HFFc6 (cell line): Measurements from ENCODE around the gene APOBEC3F. TPM values are rescaled to one million over a fixed set of nuclear protein-coding genes. Genes with fewer than 3 reads are reported as not detected.

Experiments used
- DNase-seq: peaks from one replicate; pipeline ENCODE4 v3.0.0-alpha.2; 2018
- H3K27ac Mint-ChIP-seq: 2 replicates; pipeline ENCODE4 v1.8.0; 2020; ENCODE audit warnings: mild to moderate bottlenecking, mixed read lengths
- H3K27me3 Mint-ChIP-seq: 2 replicates; pipeline ENCODE4 v1.8.0; 2021; ENCODE audit warnings: mild to moderate bottlenecking, moderate library complexity, mixed read lengths; ENCODE audit not compliant: insufficient read depth
- H3K36me3 Mint-ChIP-seq: 2 replicates; pipeline ENCODE4 v1.8.0; 2021; ENCODE audit warnings: low read depth, mixed read lengths
- H3K4me1 Mint-ChIP-seq: 2 replicates; pipeline ENCODE4 v1.8.0; 2020; ENCODE audit warnings: low read depth, mixed read lengths
- H3K4me3 Mint-ChIP-seq: 2 replicates; pipeline ENCODE4 v1.8.0; 2020; ENCODE audit warnings: mild to moderate bottlenecking, moderate library complexity, mixed read lengths
- H3K9me3 Mint-ChIP-seq: 2 replicates; pipeline ENCODE4 v1.8.0; 2020; ENCODE audit warnings: mild to moderate bottlenecking, mixed read lengths
- total RNA-seq, 6 experiments: library from RNA; stranded (reverse); fragmentation: NEBNext Ultra II Directional; extraction: Animal tissue kit (Norgen Biotek cat#: 25700); gene quantifications; 2 replicates in 1 of 6; 3 replicates in 5 of 6; pipeline ENCODE4 v1.2.3, GENCODE V29; 2021
- TF ChIP-seq, protein P1 (sequence below): fragments of 200-600 bp; sonication (generic); IDR thresholded peaks from 2 replicates; pipeline ENCODE4 v1.5.0; 2021; ENCODE audit warnings: antibody characterized with exemption, mild to moderate bottlenecking

APOBEC3F gene
- total RNA-seq, 6 experiments from 2014 or later, result 6.5 to 12.1 (median 9.0) TPM

DNA sequence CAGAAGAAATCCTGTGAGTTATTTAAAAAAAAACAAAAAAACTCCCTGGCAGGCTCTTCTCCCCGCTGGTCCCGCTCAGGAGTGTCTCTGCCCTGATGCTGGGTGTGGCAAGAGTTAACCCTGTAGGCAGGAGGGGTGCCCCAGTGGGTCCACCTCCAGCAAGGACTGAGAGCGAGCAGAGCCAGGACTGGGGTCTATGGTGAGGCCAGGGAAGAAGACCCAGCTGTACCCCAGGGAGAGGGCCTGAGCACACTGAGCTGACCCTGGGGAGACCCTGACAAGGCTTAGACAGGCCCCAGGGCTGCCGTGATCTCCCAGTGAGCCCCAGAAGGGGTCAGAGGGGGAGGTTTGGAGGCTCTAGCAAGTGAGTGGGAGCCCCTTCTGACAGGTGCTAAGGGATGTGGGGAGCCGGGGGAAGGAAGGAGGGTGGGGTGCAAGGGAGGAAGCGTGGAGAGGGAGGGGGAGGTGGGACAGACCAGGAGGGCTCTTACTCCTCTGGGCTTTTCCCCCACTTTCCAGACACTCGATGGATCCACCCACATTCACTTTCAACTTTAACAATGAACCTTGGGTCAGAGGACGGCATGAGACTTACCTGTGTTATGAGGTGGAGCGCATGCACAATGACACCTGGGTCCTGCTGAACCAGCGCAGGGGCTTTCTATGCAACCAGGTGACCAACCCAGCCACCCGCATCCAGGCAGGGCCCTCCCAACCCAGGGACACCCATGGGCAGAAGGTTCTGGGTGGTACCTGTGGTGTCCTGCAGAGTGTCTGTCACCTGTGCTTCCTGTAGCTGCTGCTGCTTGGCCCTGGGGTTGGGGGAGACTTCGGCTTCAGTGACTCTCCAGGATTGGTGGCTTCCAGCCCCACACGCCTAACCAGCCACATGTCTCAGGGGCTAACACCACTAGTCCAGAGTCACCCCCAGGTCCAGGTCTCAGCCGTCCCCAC, 42.8 kb downstream of the APOBEC3F start:
- Mint-ChIP-seq H3K4me1 (no peaks in the 10 kb centered on the region), H3K4me3 (no peak overlapping the region), H3K9me3 (no peaks in the 10 kb centered on the region), H3K27ac (no peak overlapping the region), H3K27me3 (peaks cover 8% of the 10 kb centered on the region; the same call in 1 of the 2 replicates), H3K36me3 (no peaks in the 10 kb centered on the region)
- TF ChIP-seq, protein P1, sequence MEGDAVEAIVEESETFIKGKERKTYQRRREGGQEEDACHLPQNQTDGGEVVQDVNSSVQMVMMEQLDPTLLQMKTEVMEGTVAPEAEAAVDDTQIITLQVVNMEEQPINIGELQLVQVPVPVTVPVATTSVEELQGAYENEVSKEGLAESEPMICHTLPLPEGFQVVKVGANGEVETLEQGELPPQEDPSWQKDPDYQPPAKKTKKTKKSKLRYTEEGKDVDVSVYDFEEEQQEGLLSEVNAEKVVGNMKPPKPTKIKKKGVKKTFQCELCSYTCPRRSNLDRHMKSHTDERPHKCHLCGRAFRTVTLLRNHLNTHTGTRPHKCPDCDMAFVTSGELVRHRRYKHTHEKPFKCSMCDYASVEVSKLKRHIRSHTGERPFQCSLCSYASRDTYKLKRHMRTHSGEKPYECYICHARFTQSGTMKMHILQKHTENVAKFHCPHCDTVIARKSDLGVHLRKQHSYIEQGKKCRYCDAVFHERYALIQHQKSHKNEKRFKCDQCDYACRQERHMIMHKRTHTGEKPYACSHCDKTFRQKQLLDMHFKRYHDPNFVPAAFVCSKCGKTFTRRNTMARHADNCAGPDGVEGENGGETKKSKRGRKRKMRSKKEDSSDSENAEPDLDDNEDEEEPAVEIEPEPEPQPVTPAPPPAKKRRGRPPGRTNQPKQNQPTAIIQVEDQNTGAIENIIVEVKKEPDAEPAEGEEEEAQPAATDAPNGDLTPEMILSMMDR, result no peak
- DNase-seq, result no peak

DNA sequence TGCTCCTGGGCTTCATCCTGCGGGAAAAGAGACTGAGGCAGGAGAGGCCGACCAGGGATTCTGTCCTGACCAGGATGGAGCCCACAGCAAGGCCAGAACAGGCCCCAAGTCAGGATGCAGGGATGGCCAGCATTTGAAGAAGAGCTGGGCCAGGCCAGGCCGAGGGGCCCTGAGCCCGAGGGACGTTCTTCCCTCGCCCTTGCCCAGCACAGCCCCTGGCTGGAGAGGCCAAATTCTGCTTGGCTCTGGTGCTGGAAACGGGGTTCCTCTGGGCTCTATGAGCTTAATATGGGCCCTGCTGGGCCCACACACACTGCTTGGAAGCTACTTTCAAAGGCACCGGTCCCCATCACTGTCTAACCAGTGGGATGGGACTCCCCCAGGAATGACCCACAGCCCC, 44.0 kb downstream of the APOBEC3F start:
- no peak overlapping the region for H3K4me3 Mint-ChIP-seq
- no peak overlapping the region for H3K27ac Mint-ChIP-seq
- H3K4me1 Mint-ChIP-seq, result no peaks in the 10 kb centered on the region; the same call in 1 of the 2 replicates

DNA sequence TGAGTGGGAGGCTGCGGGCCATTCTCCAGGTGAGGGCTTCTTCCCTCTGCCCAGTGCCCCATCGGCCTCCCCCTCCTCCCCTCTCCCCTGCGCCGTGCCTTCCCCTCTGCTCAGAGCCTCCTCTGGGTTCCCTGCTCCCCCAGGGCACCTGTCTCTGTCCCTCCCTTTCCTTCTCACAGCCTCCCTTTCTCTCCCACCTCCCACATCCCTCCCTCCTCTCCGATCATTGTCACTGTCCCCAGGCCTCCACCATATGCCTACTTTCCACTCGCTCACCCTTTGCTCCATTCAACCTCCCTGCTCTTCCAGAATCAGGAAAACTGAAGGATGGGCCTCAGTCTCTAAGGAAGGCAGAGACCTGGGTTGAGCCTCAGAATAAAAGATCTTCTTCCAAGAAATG, 46.4 kb downstream of the APOBEC3F start:
- TF ChIP-seq, protein P1, result no peak
- peaks cover 4% of the 10 kb centered on the region; the same call in 1 of the 2 replicates for H3K4me1 Mint-ChIP-seq
- H3K27me3 Mint-ChIP-seq, result peaks cover 29% of the 10 kb centered on the region
- H3K27ac Mint-ChIP-seq, result no peak overlapping the region
- H3K4me3 Mint-ChIP-seq, result no peak overlapping the region
- H3K36me3 Mint-ChIP-seq, result no peaks in the 10 kb centered on the region
- DNase-seq, result no peak
- H3K9me3 Mint-ChIP-seq, result no peaks in the 10 kb centered on the region

More for the DNA sequence above, 44.0 kb downstream of the APOBEC3F start:
- no peak for DNase-seq
- H3K36me3 Mint-ChIP-seq, result no peaks in the 10 kb centered on the region
- peaks cover 16% of the 10 kb centered on the region; the same call in 1 of the 2 replicates for H3K27me3 Mint-ChIP-seq
- no peaks in the 10 kb centered on the region for H3K9me3 Mint-ChIP-seq
- TF ChIP-seq, protein P1, result no peak

DNA sequence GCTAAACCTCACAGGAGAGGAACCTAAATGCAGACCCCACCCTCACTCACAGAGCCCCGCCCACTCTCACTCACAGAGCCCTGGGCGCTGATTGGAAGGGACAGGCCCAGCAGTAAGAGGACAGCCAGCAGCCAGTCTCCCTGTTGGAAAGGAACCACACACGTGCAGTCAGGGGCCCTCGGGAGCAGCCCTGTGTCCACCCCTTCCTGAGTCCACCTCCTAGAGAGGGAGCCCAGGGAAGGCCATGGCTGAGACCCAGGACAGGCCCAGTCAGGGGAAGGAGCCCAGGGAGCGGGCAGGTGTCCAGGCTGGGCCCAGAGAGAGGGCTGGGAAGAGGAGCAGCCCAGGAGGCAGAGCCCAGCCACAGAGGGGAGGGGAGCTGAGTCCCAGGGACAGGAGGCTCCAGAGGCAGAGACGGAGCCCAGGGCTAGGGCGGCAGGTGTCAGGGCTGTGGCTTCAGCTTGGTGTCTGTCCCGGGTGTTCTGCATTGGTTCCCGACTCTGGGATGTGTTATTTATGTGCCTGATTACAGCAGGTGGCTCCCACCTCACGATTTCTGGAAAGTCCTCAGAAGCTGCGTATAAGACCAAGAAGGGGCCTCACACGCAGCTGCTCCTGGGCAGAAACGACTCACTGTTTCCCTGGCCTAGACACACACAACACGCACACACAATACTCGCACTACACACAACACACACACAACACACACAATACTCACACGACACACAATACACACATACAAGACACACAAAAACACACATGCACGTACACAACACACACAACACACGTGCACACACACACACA, 47.4 kb downstream of the APOBEC3F start:
- Mint-ChIP-seq H3K4me1 (peaks cover 4% of the 10 kb centered on the region; the same call in 1 of the 2 replicates), H3K27me3 (peaks cover 32% of the 10 kb centered on the region), H3K27ac (no peak overlapping the region), H3K4me3 (no peak overlapping the region), H3K9me3 (no peaks in the 10 kb centered on the region), H3K36me3 (no peaks in the 10 kb centered on the region)
- TF ChIP-seq, protein P1, result no peak
- no peak for DNase-seq

DNA sequence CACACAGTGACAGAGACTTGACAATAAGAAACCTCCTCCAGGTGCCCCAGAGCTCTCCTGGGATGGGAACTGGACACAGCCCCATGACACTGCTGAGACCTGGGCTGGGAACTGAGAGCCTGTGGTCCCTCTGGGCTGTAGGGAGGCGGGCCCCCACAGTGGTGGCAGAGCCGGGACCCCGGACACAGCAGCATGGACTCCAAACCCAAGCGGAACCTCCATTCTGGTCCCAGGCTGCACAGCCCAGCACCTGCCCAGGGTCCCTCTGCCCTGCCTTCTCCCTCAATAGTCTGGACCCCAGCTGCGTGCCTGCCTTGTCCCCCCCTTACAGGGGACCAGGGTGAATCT, 48.0 kb downstream of the APOBEC3F start:
- no peak for DNase-seq
- Mint-ChIP-seq H3K27ac (no peak overlapping the region), H3K4me3 (no peak overlapping the region), H3K4me1 (peaks cover 4% of the 10 kb centered on the region; the same call in 1 of the 2 replicates), H3K27me3 (peaks cover 35% of the 10 kb centered on the region), H3K9me3 (no peaks in the 10 kb centered on the region), H3K36me3 (no peaks in the 10 kb centered on the region)
- TF ChIP-seq, protein P1, result no peak
